K562 (cell line): ENCODE results near the gene GSTM1. TPM values are rescaled to one million over a fixed set of nuclear protein-coding genes. Genes with fewer than 3 reads are reported as not detected.

Source experiments
- ADNP ChIP-seq: fragments of 200-800 bp; sonication (Bioruptor generic); IDR thresholded peaks from 2 replicates; pipeline ENCODE4 v1.6.1; 2016; ENCODE audit warnings: missing genetic modification characterization, missing compliant biosample characterization
- ARID3A ChIP-seq: IDR thresholded peaks from 2 replicates; pipeline ENCODE4 v1.6.1; 2012; ENCODE audit warnings: low read depth, low read length, improper control_type of control experiment, borderline replicate concordance
- ATF3 ChIP-seq, 2 experiments: fragments of 450-650 bp in 1 of 2; sonication (generic) in 1 of 2; formaldehyde crosslinking in 1 of 2; IDR thresholded peaks in 1 of 2; conservative IDR thresholded peaks in 1 of 2; 2 replicates each; pipeline versions ENCODE4 v1.6.1 to v1.8.1; 2016 to 2023; ENCODE audit warnings: mild to moderate bottlenecking in 2 of 2, moderate library complexity in 2 of 2, inconsistent platforms in 1 of 2, missing genetic modification reagents in 1 of 2
- CBFA2T2 ChIP-seq: fragments of 450-650 bp; conservative IDR thresholded peaks from 2 replicates; pipeline ENCODE4 v1.6.1; 2017; ENCODE audit warnings: mild to moderate bottlenecking
- CC2D1A ChIP-seq: fragments of 450-650 bp; IDR thresholded peaks from 2 replicates; pipeline ENCODE4 v1.6.1; 2017; ENCODE audit warnings: mild to moderate bottlenecking
- COPS2 ChIP-seq: fragments of 450-650 bp; conservative IDR thresholded peaks from 2 replicates; pipeline ENCODE4 v1.6.1; 2016; ENCODE audit warnings: mild to moderate bottlenecking, moderate library complexity
- HMG20A ChIP-seq: fragments of 450-650 bp; formaldehyde crosslinking; conservative IDR thresholded peaks from 2 replicates; pipeline ENCODE4 v1.4.0; 2020; ENCODE audit warnings: mild to moderate bottlenecking, mixed read lengths
- HNRNPL ChIP-seq: fragments of 200-400 bp; formaldehyde crosslinking; IDR thresholded peaks from 2 replicates; pipeline ENCODE4 v1.6.1; 2017; ENCODE audit warnings: low read depth, mild to moderate bottlenecking, low read length
- PHB2 ChIP-seq: fragments of 450-650 bp; IDR thresholded peaks from 2 replicates; pipeline ENCODE4 v1.6.1; 2017; ENCODE audit warnings: low read depth
- PHF20 ChIP-seq: fragments of 450-650 bp; IDR thresholded peaks from 2 replicates; pipeline ENCODE4 v1.6.1; 2018; ENCODE audit not compliant: partially characterized antibody
- POLR3G ChIP-seq: IDR thresholded peaks from 2 replicates; pipeline ENCODE4 v1.6.1; 2011; ENCODE audit not compliant: insufficient read length, insufficient replicate concordance; ENCODE audit errors: extremely low read depth
- TBL1XR1 ChIP-seq, 2 experiments: IDR thresholded peaks; 2 replicates each; pipeline ENCODE4 v1.6.1; 2012; ENCODE audit warnings: improper control_type of control experiment in 2 of 2, low read length in 2 of 2, mild to moderate bottlenecking in 1 of 2
- TCF7 ChIP-seq: sonication (generic); IDR thresholded peaks from 2 replicates; pipeline ENCODE4 v1.6.1; 2016; ENCODE audit warnings: antibody characterized with exemption, borderline replicate concordance
- TEAD2 ChIP-seq: fragments of 450-650 bp; IDR thresholded peaks from 2 replicates; pipeline ENCODE4 v1.6.1; 2016; ENCODE audit warnings: missing genetic modification characterization, control low read depth, missing compliant biosample characterization
- ZBTB49 ChIP-seq: sonication (generic); formaldehyde crosslinking; IDR thresholded peaks from 2 replicates; pipeline ENCODE4 v1.8.0; 2022; ENCODE audit warnings: missing genetic modification reagents, mild to moderate bottlenecking, borderline replicate concordance
- ZNF175 ChIP-seq: fragments of 200-800 bp; sonication (Bioruptor generic); IDR thresholded peaks from 2 replicates; pipeline ENCODE4 v1.6.1; 2016; ENCODE audit warnings: low read depth, mild to moderate bottlenecking, missing genetic modification characterization, missing compliant biosample characterization
- ZNF609 ChIP-seq: sonication (generic); formaldehyde crosslinking; IDR thresholded peaks from 2 replicates; pipeline ENCODE4 v1.8.1; 2023; ENCODE audit warnings: missing genetic modification reagents, mild to moderate bottlenecking, borderline replicate concordance
- polyA plus RNA-seq, 8 experiments: library from polyadenylated mRNA; depleted of rRNA in 4 of 8; stranded (reverse) in 5 of 8; unstranded in 3 of 8; fragments of >200 nt; fragmentation: Nextera tagmentation in 2 of 8; fragmentation: Illumina TruSeq in 1 of 8; extraction: Ambion mirVana in 2 of 8; extraction: Trizol in 1 of 8; gene quantifications; 2 replicates each; pipeline versions ENCODE4 v1.2.1 to v1.2.3, GENCODE V29; 2011 to 2014; ENCODE audit warnings: inconsistent platforms in 1 of 8, missing spikeins in 1 of 8
- total RNA-seq, 7 experiments: library from RNA; depleted of rRNA in 6 of 7; stranded (reverse); fragments of >200 nt in 6 of 7; fragmentation: Illumina TruSeq in 2 of 7; extraction: Trizol in 2 of 7; gene quantifications; 2 replicates each; pipeline versions ENCODE4 v1.2.1 to v1.2.3, GENCODE V29; 2011 to 2021; ENCODE audit warnings: low replicate concordance in 1 of 7

GSTM1 gene
- total and polyA plus RNA-seq, 9 of the 15 experiments (the other 6 are each of a cell fraction or from before 2014, with no cell fraction given): not detected

GRCh38 chr1:109725510-109725909 is 37.9 kb downstream of the GSTM1 start (continued):
- TF ChIP-seq POLR3G (no peak), TCF7 (no peak; the same call in 1 of the 2 replicates), HNRNPL (no peak), CBFA2T2 (peak; percentile 95), HMG20A (CRISPR knock-in tag) (no peak), ATF3 (IDR thresholded peaks at IDR 0.05) (peak; percentile 57; the same call in 1 of the 2 replicates), ATF3 (CRISPR knock-in tag; conservative IDR thresholded peaks at IDR 0.05) (0 out of 2 replicates have a peak, but pooled peaks have one; percentile 36), CC2D1A (peak; percentile 85; the same call in 1 of the 2 replicates), ZBTB49 (CRISPR knock-in tag) (no peak), PHF20 (no peak), ARID3A (no peak), TEAD2 (tag) (no peak), COPS2 (no peak), ADNP (tag) (0 out of 2 replicates have a peak, but pooled peaks have one; percentile 65), TBL1XR1 (IDR thresholded peaks at IDR 0.05; ENCODE audit: low read length in 2 of 2) (peak in 1 of 2 experiments; percentile 54; a peak in 1 of 4 replicates), ZNF175 (CRISPR knock-in tag) (no peak), ZNF609 (CRISPR knock-in tag) (no peak), PHB2 (peak; percentile 57; the same call in 1 of the 2 replicates)
